NCI-H2107 treated with DMSO at 0.1 percent for 48 hours (cell line): ENCODE measurements around the gene CCDC69.

Source experiments
- DNase-seq: peaks from one replicate; lab custom pipeline; 2025; ENCODE audit not compliant: unreplicated experiment; lab: John Stamatoyannopoulos, UW

Gene CCDC69

GRCh38 chr5:151146061-151146460 lies 77.8 kb downstream of the CCDC69 start:
- no peak for DNase-seq

GRCh38 chr5:151144922-151145321 lies 79.0 kb downstream of the CCDC69 start:
- no peak for DNase-seq

GRCh38 chr5:151144275-151144674 lies 79.6 kb downstream of the CCDC69 start:
- no peak for DNase-seq

- no peak for DNase-seq
Measured at GRCh38 chr5:151143645-151144044, 80.2 kb downstream of the CCDC69 start.

GRCh38 chr5:151142933-151143332 lies 81.0 kb downstream of the CCDC69 start:
- no peak for DNase-seq

GRCh38 chr5:151141535-151141934 lies 82.4 kb downstream of the CCDC69 start:
- DNase-seq: no peak

GRCh38 chr5:151140686-151141459 lies 83.0 kb downstream of the CCDC69 start:
- no peak for DNase-seq

GRCh38 chr5:151139646-151140045 lies 84.2 kb downstream of the CCDC69 start:
- DNase-seq: no peak

- peak; percentile 40 for DNase-seq
Measured at GRCh38 chr5:151139015-151139414, 84.9 kb downstream of the CCDC69 start.

GRCh38 chr5:151138114-151138513 lies 85.8 kb downstream of the CCDC69 start:
- no peak for DNase-seq

GRCh38 chr5:151137067-151137825 lies 86.6 kb downstream of the CCDC69 start:
- DNase-seq: no peak

GRCh38 chr5:151134228-151134627 lies 89.7 kb downstream of the CCDC69 start:
- DNase-seq: no peak

- DNase-seq: peak; percentile 23
Measured at GRCh38 chr5:151132963-151133362, 90.9 kb downstream of the CCDC69 start.
